GM21515 (cell line): ENCODE results near the gene ALG1.
"Not testable (repeated sequence)": the region's sequence is repeated elsewhere in the genome, so short reads cannot be mapped to it uniquely, and the experiment has no call there.

Source experiments
- ATAC-seq: cut with Tn5 transposase; IDR thresholded peaks from one replicate; pipeline ENCODE4 v1.9.1; 2021; ENCODE audit not compliant: unreplicated experiment

The ALG1 gene

GRCh38 chr16:5097061-5097469, 25.4 kb downstream of the ALG1 start:
- ATAC-seq: not testable (repeated sequence)

- peak; percentile 98 for ATAC-seq
Observed at GRCh38 chr16:5097470-5098220, 26.0 kb downstream of the ALG1 start, which contains the start of gene EEF2KMT. Gene EEF2KMT, minus strand, starts transcription at chr16:5097795. Its CDS starts 56 bp downstream, at chr16:5097739.

GRCh38 chr16:5098221-5099159, 26.8 kb downstream of the ALG1 start:
- not testable (repeated sequence) for ATAC-seq

GRCh38 chr16:5099174-5099573, 27.5 kb downstream of the ALG1 start:
- not testable (repeated sequence) for ATAC-seq

GRCh38 chr16:5103296-5104032, 31.8 kb downstream of the ALG1 start:
- not testable (repeated sequence) for ATAC-seq

- ATAC-seq: not testable (repeated sequence)
Observed at GRCh38 chr16:5105039-5105438, 33.4 kb downstream of the ALG1 start.

- ATAC-seq: no peak
Observed at GRCh38 chr16:5108505-5109158, 37.0 kb downstream of the ALG1 start.

- not testable (repeated sequence) for ATAC-seq
Observed at GRCh38 chr16:5110933-5111332, 39.3 kb downstream of the ALG1 start.

- not testable (repeated sequence) for ATAC-seq
Observed at GRCh38 chr16:5116780-5117295, 45.2 kb downstream of the ALG1 start.

- not testable (repeated sequence) for ATAC-seq
Observed at GRCh38 chr16:5117300-5118087, 45.9 kb downstream of the ALG1 start.

- not testable (repeated sequence) for ATAC-seq
Observed at GRCh38 chr16:5131467-5132004, 59.9 kb downstream of the ALG1 start.

- ATAC-seq: not testable (repeated sequence)
Observed at GRCh38 chr16:5132915-5133600, 61.4 kb downstream of the ALG1 start.

GRCh38 chr16:5134739-5135452, 63.3 kb downstream of the ALG1 start:
- not testable (repeated sequence) for ATAC-seq
